MCF 10A (cell line): Measurements from ENCODE around the gene SLC50A1. TPM values are rescaled to one million over a fixed set of nuclear protein-coding genes. Genes with fewer than 3 reads are reported as not detected.
A peak's percentile ranks its signal among the peaks of the same experiment; 100 is the strongest.

Experiments used
- BruUV-seq: library from RNA; stranded (reverse); fragments of 400-500 nt; replicated peaks from 2 replicates; lab custom pipeline; 2021; lab: Mats Ljungman, UMichigan
- CTCF ChIA-PET: fragments of 300-600 bp; sonication (Branson Sonifier 250); formaldehyde crosslinking; extraction: SDS; loops from one replicate; lab custom pipeline; 2021; ENCODE audit warnings: antibody characterized with exemption, inconsistent platforms; lab: Yijun Ruan, JAX
- POLR2A ChIA-PET: fragments of 300-600, 350-650 bp; sonication (Branson Sonifier 250); formaldehyde crosslinking; extraction: SDS; loops from one replicate; lab custom pipeline; 2020; ENCODE audit warnings: antibody characterized with exemption, inconsistent platforms; lab: Yijun Ruan, JAX
- DNase-seq: peaks from one replicate; pipeline ENCODE4 v3.0.0-alpha.2; 2018; ENCODE audit not compliant: unreplicated experiment
- H3K27ac Mint-ChIP-seq: one replicate; pipeline ENCODE4 v1.8.0; 2022; ENCODE audit warnings: mild to moderate bottlenecking, low read depth, mixed read lengths; ENCODE audit not compliant: unreplicated experiment
- H3K27me3 Mint-ChIP-seq: one replicate; pipeline ENCODE4 v1.8.0; 2022; ENCODE audit warnings: mixed read lengths; ENCODE audit not compliant: insufficient read depth, unreplicated experiment
- H3K36me3 Mint-ChIP-seq: one replicate; pipeline ENCODE4 v1.8.0; 2022; ENCODE audit warnings: mild to moderate bottlenecking, moderate library complexity, mixed read lengths; ENCODE audit not compliant: insufficient read depth, unreplicated experiment
- H3K4me1 Mint-ChIP-seq: one replicate; pipeline ENCODE4 v1.8.0; 2022; ENCODE audit warnings: mixed read lengths; ENCODE audit not compliant: insufficient read depth, unreplicated experiment
- H3K4me3 Mint-ChIP-seq: one replicate; pipeline ENCODE4 v1.8.0; 2022; ENCODE audit warnings: mild to moderate bottlenecking, moderate library complexity, mixed read lengths; ENCODE audit not compliant: unreplicated experiment
- H3K9me3 Mint-ChIP-seq: one replicate; pipeline ENCODE4 v1.8.0; 2022; ENCODE audit warnings: mixed read lengths; ENCODE audit not compliant: unreplicated experiment
- CTCF ChIP-seq: fragments of 200-600 bp; IDR thresholded peaks from one replicate; pipeline ENCODE4 v1.8.0; 2022; ENCODE audit warnings: antibody characterized with exemption, mild to moderate bottlenecking; ENCODE audit not compliant: unreplicated experiment
- intact Hi-C: fragments of 100-400 bp; cut with micrococcal nuclease; formaldehyde crosslinking; loops from 2 replicates; pipeline ENCODE4 v1.14.1; 2022
- total RNA-seq: library from RNA; stranded (reverse); gene quantifications from 2 replicates; pipeline ENCODE4 v1.2.3, GENCODE V29; 2022

Gene SLC50A1
- total RNA-seq, 1 experiment from 2014 or later: 91.2 TPM

- CTCF ChIA-PET: interaction anchor here (0.6 to 6.7 kb wide), 10 partner anchors 8 to 73 kb away, joined by 3 to 58 read pairs (median 8); partner anchors contain the start of genes KRTCAP2 and SLC50A1
- Mint-ChIP-seq H3K27me3 (no peaks in the 10 kb centered on the region), H3K9me3 (no peaks in the 10 kb centered on the region), H3K27ac (peak overlapping the region; percentile 90), H3K4me3 (peak overlapping the region; percentile 100), H3K4me1 (peaks cover 56% of the 10 kb centered on the region), H3K36me3 (peaks cover 43% of the 10 kb centered on the region)
- intact Hi-C loops: loop anchor here (1.0 kb wide), 1 partner anchor 41 kb away; no protein-coding TSS in a partner anchor
- TSS peak; percentile 15 for BruUV-seq
- no peak for TF ChIP-seq CTCF
- POLR2A ChIA-PET: interaction anchor here (0.6 to 11.9 kb wide), 17 partner anchors 10 to 1149 kb away, joined by 3 to 238 read pairs (median 6); partner anchors contain the start of genes ADAM15, DPM3, JTB and KRTCAP2
- DNase-seq: peak; percentile 75
These were observed 9.0 kb upstream of the SLC50A1 start for GRCh38 chr1:155126556-155127104.

GRCh38 chr1:155127105-155127966 lies 8.3 kb upstream of the SLC50A1 start, which contains the start of gene EFNA1:
Gene EFNA1, plus strand, starts transcription at chr1:155127876. Its CDS starts 102 bp downstream, at chr1:155127978.
- CTCF ChIA-PET: interaction anchor here (0.6 to 14.0 kb wide), 10 partner anchors 10 to 305 kb away, joined by 3 to 161 read pairs (median 28); partner anchors contain the start of gene KRTCAP2
- no TSS peak for BruUV-seq
- peak within 1 kb of the TSS; percentile 90 for H3K27ac Mint-ChIP-seq

GRCh38 chr1:155127967-155128754 lies 7.5 kb upstream of the SLC50A1 start:
- TSS peak; percentile 68 for BruUV-seq
- Mint-ChIP-seq H3K4me3 (peak overlapping the region; percentile 100), H3K36me3 (peaks cover 58% of the 10 kb centered on the region), H3K9me3 (no peaks in the 10 kb centered on the region), H3K4me1 (peaks cover 63% of the 10 kb centered on the region), H3K27me3 (no peaks in the 10 kb centered on the region), H3K27ac (peak overlapping the region; percentile 90)
- DNase-seq: peak; percentile 53
- ChIA-PET POLR2A (interaction anchor here (0.7 to 11.9 kb wide), 30 partner anchors 9 to 720 kb away, joined by 3 to 238 read pairs (median 5); partner anchors contain the start of genes ADAM15, CKS1B, DPM3 and FLAD1), CTCF (interaction anchor here (0.6 to 14.0 kb wide), 15 partner anchors 9 to 535 kb away, joined by 3 to 161 read pairs (median 3); partner anchors contain the start of genes DPM3, FLAD1 and KRTCAP2)
- TF ChIP-seq CTCF: no peak
- intact Hi-C loops: loop anchor here (1.0 kb wide), 1 partner anchor 39 kb away; no protein-coding TSS in a partner anchor

More at GRCh38 chr1:155127105-155127966, 8.3 kb upstream of the SLC50A1 start, which contains the start of gene EFNA1:
- Mint-ChIP-seq H3K27me3 (no peaks in the 10 kb centered on the region), H3K9me3 (no peaks in the 10 kb centered on the region), H3K4me1 (peaks cover 60% of the 10 kb centered on the region), H3K4me3 (peak within 1 kb of the TSS; percentile 100), H3K36me3 (peaks cover 50% of the 10 kb centered on the region)
- no peak for TF ChIP-seq CTCF
- DNase-seq: peak; percentile 99
- POLR2A ChIA-PET: interaction anchor here (0.7 to 11.9 kb wide), 14 partner anchors 10 to 190 kb away, joined by 3 to 238 read pairs (median 7); partner anchors contain the start of genes CKS1B, DPM3, KRTCAP2 and PMVK
- intact Hi-C loops: loop anchor here (1.0 kb wide), 1 partner anchor 40 kb away; no protein-coding TSS in a partner anchor
